Measurements from ENCODE around the gene SRSF1. TPM values are rescaled to one million over a fixed set of nuclear protein-coding genes. Genes with fewer than 3 reads are reported as not detected.

SRSF1 gene
- total RNA-seq, 2 donors from 2014 or later = 148 to 159 TPM

GRCh38 chr17:57955183-57955931 lies 51.7 kb downstream of the SRSF1 start, which contains the start of gene CUEDC1:
Gene CUEDC1 (minus strand): TSS chr17:57955412. CDS start chr17:57885564, 69,848 bp downstream.
- intact Hi-C loops (cut with DNase I, micrococcal nuclease) = no loop called here
- DNase-seq (peak; percentile 72 to 85), ATAC-seq (peak; percentile 84)

- intact Hi-C loops (cut with DNase I, micrococcal nuclease) = loop anchor here in 1 of 2 donors (5.0 kb wide), 1 partner anchor 62 kb away; no protein-coding TSS in a partner anchor
- peak; percentile 35 for ATAC-seq
- peak; percentile 58 to 69 for DNase-seq
These were observed 52.5 kb downstream of the SRSF1 start for GRCh38 chr17:57954397-57955182.

GRCh38 chr17:57953705-57954396 lies 53.2 kb downstream of the SRSF1 start:
- no peak for ATAC-seq
- intact Hi-C loops (cut with DNase I, micrococcal nuclease) = loop anchor here in 1 of 2 donors (5.0 kb wide), 1 partner anchor 62 kb away; no protein-coding TSS in a partner anchor
- no peak for DNase-seq

Other genes with a start within 250 kb of the SRSF1 start
- gene MRPS23, start 157.2 kb downstream of the SRSF1 start, total RNA-seq = 10 to 100 TPM; 18.0 to 21.3 TPM
- 10 to 100 TPM; 16.5 to 29.6 TPM for gene CUEDC1, start 51.8 kb downstream of the SRSF1 start, total RNA-seq
- gene VEZF1, start 19.0 kb downstream of the SRSF1 start, total RNA-seq = 10 to 100 TPM; 38.9 to 53.3 TPM
- gene DYNLL2, start 76.2 kb upstream of the SRSF1 start, total RNA-seq = 10 to 100 TPM; 35.0 to 35.9 TPM
- gene OR4D1, start 141.1 kb upstream of the SRSF1 start, total RNA-seq = not detected
- gene OR4D2, start 159.7 kb upstream of the SRSF1 start, total RNA-seq = not detected
- not detected for gene EPX, start 185.5 kb upstream of the SRSF1 start, total RNA-seq
- 10 to 100 TPM; 12.5 to 15.0 TPM for gene MKS1, start 212.0 kb upstream of the SRSF1 start, total RNA-seq
- not detected for gene LPO, start 231.3 kb upstream of the SRSF1 start, total RNA-seq